HepG2 (cell line): ENCODE results near the gene C1RL. TPM values are rescaled to one million over a fixed set of nuclear protein-coding genes. Genes with fewer than 3 reads are reported as not detected.

ENCODE experiments used
- ATAC-seq: fragments of 200-7000 bp; cut with Tn5 transposase; 3 replicates; pipeline ENCODE4 v1.9.1; 2020; ENCODE audit warnings: mild to moderate bottlenecking, moderate library complexity
- BruUV-seq: library from RNA; stranded (reverse); fragments of 400-500 nt; replicated peaks from 2 replicates; lab custom pipeline; 2021; lab: Mats Ljungman, UMichigan
- CTCF ChIA-PET: fragments of 300-600 bp; formaldehyde crosslinking; extraction: SDS; loops from one replicate; lab custom pipeline; 2021; ENCODE audit warnings: low total read pairs, inconsistent platforms, low intra/inter-chr PET ratio; lab: Yijun Ruan, JAX
- POLR2A ChIA-PET: fragments of 350-600 bp; sonication (Branson Sonifier 250); formaldehyde crosslinking; loops from one replicate; lab custom pipeline; 2020; ENCODE audit warnings: antibody characterized with exemption, inconsistent platforms; lab: Yijun Ruan, JAX
- DNase-seq: peaks from one replicate; pipeline ENCODE4 v3.0.0-alpha.2; 2015; ENCODE audit warnings: low spot score
- FAIRE-seq: peaks from 3 replicates; lab custom pipeline; 2011; peaks lifted over from hg19 to GRCh38; lab: Jason Lieb, UNC
- H2AFZ ChIP-seq: one replicate; pipeline ENCODE4 v1.6.1; 2011; ENCODE audit warnings: low read length, inconsistent platforms
- H3K27ac ChIP-seq: fragments of 300-600 bp; 3 replicates; pipeline ENCODE4 v1.8.0; 2011; ENCODE audit warnings: mixed run types, mild to moderate bottlenecking, mixed read lengths, low read length, inconsistent platforms; ENCODE audit not compliant: insufficient read depth; ENCODE audit errors: extremely low read length
- H3K27me3 ChIP-seq, 2 experiments: fragments of 200-600 bp in 1 of 2; 2 replicates in 1 of 2; 3 replicates in 1 of 2; pipeline versions ENCODE4 v1.6.0 to v1.8.0; 2011; ENCODE audit warnings: low read length in 2 of 2, mild to moderate bottlenecking in 2 of 2, moderate library complexity in 2 of 2, inconsistent platforms in 1 of 2; ENCODE audit not compliant: insufficient read depth in 2 of 2, control insufficient read depth in 1 of 2
- H3K36me3 ChIP-seq, 2 experiments: fragments of 200-600 bp in 1 of 2; replicated peaks in 1 of 2; 2 replicates in 1 of 2; 3 replicates in 1 of 2; pipeline versions ENCODE4 v1.5.1 to v1.8.0; 2011; ENCODE audit warnings: low read length in 2 of 2, inconsistent platforms in 1 of 2; ENCODE audit not compliant: insufficient read depth in 2 of 2, control insufficient read depth in 1 of 2
- H3K4me1 ChIP-seq: 2 replicates; pipeline ENCODE4 v1.5.1; 2012; ENCODE audit warnings: low read length, inconsistent platforms; ENCODE audit not compliant: insufficient read depth
- H3K4me2 ChIP-seq: 2 replicates; pipeline ENCODE4 v1.6.0; 2011; ENCODE audit warnings: low read depth, low read length, inconsistent platforms
- H3K4me3 ChIP-seq, 3 experiments: fragments of 200-600 bp in 1 of 3; sonication (generic), shearing (Covaris generic) in 1 of 3; replicated peaks in 1 of 3; 2 replicates each; pipeline ENCODE4 v1.5.1; 2011 to 2016; ENCODE audit warnings: low read length in 3 of 3, inconsistent platforms in 2 of 3, low read depth in 2 of 3, mild to moderate bottlenecking in 2 of 3, control low read depth in 1 of 3, mixed read lengths in 1 of 3; ENCODE audit not compliant: insufficient read depth in 1 of 3
- H3K79me2 ChIP-seq: one replicate; pipeline ENCODE4 v1.6.1; 2011; ENCODE audit warnings: low read length, inconsistent platforms; ENCODE audit not compliant: insufficient read depth
- H3K9ac ChIP-seq: 2 replicates; pipeline ENCODE4 v1.6.0; 2011; ENCODE audit warnings: mild to moderate bottlenecking, low read depth, low read length, inconsistent platforms; ENCODE audit not compliant: insufficient read depth
- H3K9me3 ChIP-seq: 2 replicates; pipeline ENCODE4 v1.5.1; 2012; ENCODE audit warnings: mild to moderate bottlenecking, low read length
- H4K20me1 ChIP-seq: 2 replicates; pipeline ENCODE4 v1.6.0; 2011; ENCODE audit warnings: inconsistent platforms, mild to moderate bottlenecking, low read length, moderate library complexity; ENCODE audit not compliant: insufficient read depth
- DPF2 ChIP-seq: sonication (generic); formaldehyde crosslinking; IDR thresholded peaks from 2 replicates; pipeline ENCODE4 v1.4.0; 2020; ENCODE audit warnings: mild to moderate bottlenecking, low read depth, missing genetic modification reagents, borderline replicate concordance
- ESRRA ChIP-seq: sonication (generic); formaldehyde crosslinking; IDR thresholded peaks from 2 replicates; pipeline ENCODE4 v1.5.1; 2020; ENCODE audit warnings: mild to moderate bottlenecking, low read depth, missing genetic modification reagents
- FLYWCH1 ChIP-seq: sonication (generic); formaldehyde crosslinking; IDR thresholded peaks from 2 replicates; pipeline ENCODE4 v1.8.1; 2023; ENCODE audit warnings: mild to moderate bottlenecking, missing genetic modification reagents
- MZF1 ChIP-seq: sonication (generic); formaldehyde crosslinking; IDR thresholded peaks from 2 replicates; pipeline ENCODE4 v1.8.1; 2023; ENCODE audit warnings: mild to moderate bottlenecking, missing genetic modification reagents, borderline replicate concordance
- ZBTB7A ChIP-seq: sonication (generic); formaldehyde crosslinking; IDR thresholded peaks from 2 replicates; pipeline ENCODE4 v1.8.0; 2022; ENCODE audit warnings: mild to moderate bottlenecking, missing genetic modification reagents
- ZNF607 ChIP-seq: sonication (generic); formaldehyde crosslinking; IDR thresholded peaks from 2 replicates; pipeline ENCODE4 v1.5.1; 2020; ENCODE audit warnings: missing genetic modification reagents, mild to moderate bottlenecking, borderline replicate concordance
- ZNF616 ChIP-seq: sonication (generic); formaldehyde crosslinking; IDR thresholded peaks from 2 replicates; pipeline ENCODE4 v1.5.0; 2020; ENCODE audit warnings: low read depth, mild to moderate bottlenecking, missing genetic modification reagents
- ZNF720 ChIP-seq: sonication (generic); formaldehyde crosslinking; IDR thresholded peaks from 2 replicates; pipeline ENCODE4 v1.4.0; 2020; ENCODE audit warnings: missing genetic modification reagents
- ZZZ3 ChIP-seq: sonication (generic); formaldehyde crosslinking; IDR thresholded peaks from 2 replicates; pipeline ENCODE4 v1.4.0; 2020; ENCODE audit warnings: missing genetic modification reagents, mild to moderate bottlenecking, borderline replicate concordance
- WGBS: methylation state at CpG from one replicate; pipeline ENCODE4 v1.1.6; 2017; ENCODE audit warnings: low lambda C conversion rate; 5-methylcytosine and 5-hydroxymethylcytosine counted together
- in situ Hi-C: cut with HindIII; loops from 2 replicates; pipeline ENCODE4 v1.10.0; 2017; ENCODE audit warnings: low pct_unique_long_range_greater_than_20kb; ENCODE audit not compliant: extremely low pct_ligation_motif_present
- intact Hi-C: fragments of 100-400 bp; cut with micrococcal nuclease; formaldehyde crosslinking; loops from one replicate; pipeline ENCODE4 v1.10.0; 2022; ENCODE audit not compliant: unreplicated experiment
- polyA plus RNA-seq, 8 experiments: library from polyadenylated mRNA; depleted of rRNA in 3 of 8; stranded (reverse) in 7 of 8; unstranded in 1 of 8; fragments of >200 nt; fragmentation: Illumina TruSeq in 4 of 8; extraction: Trizol in 4 of 8; gene quantifications; 2 replicates each; pipeline versions ENCODE4 v1.2.1 to v1.2.3, GENCODE V29; 2011 to 2016; ENCODE audit warnings: low read depth in 4 of 8, missing spikeins in 1 of 8, mixed read lengths in 1 of 8; ENCODE audit not compliant: insufficient read depth in 1 of 8
- total RNA-seq, 5 experiments: library from RNA; depleted of rRNA; stranded (reverse); fragments of >200 nt; fragmentation: Illumina TruSeq; extraction: Trizol; gene quantifications; 2 replicates each; pipeline ENCODE4 v1.2.3, GENCODE V29; 2016; ENCODE audit warnings: low read depth in 1 of 5
- TF ChIP-seq, protein P1 (sequence below): sonication (generic); formaldehyde crosslinking; IDR thresholded peaks from 2 replicates; pipeline ENCODE4 v1.5.0; 2020; ENCODE audit warnings: mild to moderate bottlenecking, missing genetic modification reagents, borderline replicate concordance
- TF ChIP-seq, protein P2 (sequence below): sonication (generic); formaldehyde crosslinking; IDR thresholded peaks from 2 replicates; pipeline ENCODE4 v1.4.0; 2020; ENCODE audit warnings: mild to moderate bottlenecking, missing genetic modification reagents

C1RL gene
- total and polyA plus RNA-seq, 2 of the 13 experiments (the other 11 are each of a cell fraction or from before 2014, with no cell fraction given), result 28.9 to 53.1 TPM

DNA sequence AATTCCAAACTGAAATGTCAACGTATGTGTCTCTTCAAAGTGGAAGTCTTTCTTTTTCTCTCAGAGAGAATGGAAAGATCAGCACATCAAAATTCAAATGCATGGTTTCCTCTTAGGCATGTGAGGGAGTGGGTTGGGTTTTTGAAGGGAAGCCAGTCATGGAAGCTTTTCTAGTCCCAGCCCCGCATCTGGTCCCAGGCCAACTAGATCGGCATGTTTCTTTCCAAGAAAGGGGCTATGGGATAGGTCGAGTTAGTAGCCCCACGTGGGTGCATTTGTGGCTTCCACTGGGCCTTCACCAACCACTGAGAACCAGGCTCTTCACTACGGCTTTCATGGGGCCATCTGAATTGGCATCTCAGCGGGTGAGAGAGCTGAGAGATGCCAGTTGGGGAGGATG lies 41.9 kb downstream of the C1RL start:
- FAIRE-seq (no peak), ATAC-seq (no peak), DNase-seq (no peak)
- CTCF ChIA-PET, result no interaction called here
- Histone ChIP-seq H3K9ac (no peak overlapping the region), H4K20me1 (no peaks in the 10 kb centered on the region), H3K36me3 (no peaks in the 10 kb centered on the region), H3K4me3 (no peak overlapping the region), H2AFZ (no peak overlapping the region), H3K4me2 (no peak overlapping the region), H3K27me3 (no peaks in the 10 kb centered on the region), H3K27ac (no peak overlapping the region), H3K4me1 (peaks cover 14% of the 10 kb centered on the region), H3K9me3 (no peaks in the 10 kb centered on the region), H3K79me2 (no peaks in the 10 kb centered on the region)
- 78% methylated on average over 7 of the region's 7 CpGs for WGBS
- TF ChIP-seq ZNF616 (CRISPR knock-in tag) (no peak), ESRRA (CRISPR knock-in tag) (no peak), DPF2 (CRISPR knock-in tag) (no peak), ZBTB7A (no peak), FLYWCH1 (CRISPR knock-in tag) (no peak), ZZZ3 (CRISPR knock-in tag) (no peak), ZNF720 (no peak), ZNF607 (CRISPR knock-in tag) (no peak), MZF1 (CRISPR knock-in tag) (no peak)
- TF ChIP-seq, protein P1, sequence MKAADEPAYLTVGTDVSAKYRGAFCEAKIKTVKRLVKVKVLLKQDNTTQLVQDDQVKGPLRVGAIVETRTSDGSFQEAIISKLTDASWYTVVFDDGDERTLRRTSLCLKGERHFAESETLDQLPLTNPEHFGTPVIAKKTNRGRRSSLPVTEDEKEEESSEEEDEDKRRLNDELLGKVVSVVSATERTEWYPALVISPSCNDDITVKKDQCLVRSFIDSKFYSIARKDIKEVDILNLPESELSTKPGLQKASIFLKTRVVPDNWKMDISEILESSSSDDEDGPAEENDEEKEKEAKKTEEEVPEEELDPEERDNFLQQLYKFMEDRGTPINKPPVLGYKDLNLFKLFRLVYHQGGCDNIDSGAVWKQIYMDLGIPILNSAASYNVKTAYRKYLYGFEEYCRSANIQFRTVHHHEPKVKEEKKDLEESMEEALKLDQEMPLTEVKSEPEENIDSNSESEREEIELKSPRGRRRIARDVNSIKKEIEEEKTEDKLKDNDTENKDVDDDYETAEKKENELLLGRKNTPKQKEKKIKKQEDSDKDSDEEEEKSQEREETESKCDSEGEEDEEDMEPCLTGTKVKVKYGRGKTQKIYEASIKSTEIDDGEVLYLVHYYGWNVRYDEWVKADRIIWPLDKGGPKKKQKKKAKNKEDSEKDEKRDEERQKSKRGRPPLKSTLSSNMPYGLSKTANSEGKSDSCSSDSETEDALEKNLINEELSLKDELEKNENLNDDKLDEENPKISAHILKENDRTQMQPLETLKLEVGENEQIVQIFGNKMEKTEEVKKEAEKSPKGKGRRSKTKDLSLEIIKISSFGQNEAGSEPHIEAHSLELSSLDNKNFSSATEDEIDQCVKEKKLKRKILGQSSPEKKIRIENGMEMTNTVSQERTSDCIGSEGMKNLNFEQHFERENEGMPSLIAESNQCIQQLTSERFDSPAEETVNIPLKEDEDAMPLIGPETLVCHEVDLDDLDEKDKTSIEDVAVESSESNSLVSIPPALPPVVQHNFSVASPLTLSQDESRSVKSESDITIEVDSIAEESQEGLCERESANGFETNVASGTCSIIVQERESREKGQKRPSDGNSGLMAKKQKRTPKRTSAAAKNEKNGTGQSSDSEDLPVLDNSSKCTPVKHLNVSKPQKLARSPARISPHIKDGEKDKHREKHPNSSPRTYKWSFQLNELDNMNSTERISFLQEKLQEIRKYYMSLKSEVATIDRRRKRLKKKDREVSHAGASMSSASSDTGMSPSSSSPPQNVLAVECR, result no peak
- TF ChIP-seq, protein P2, sequence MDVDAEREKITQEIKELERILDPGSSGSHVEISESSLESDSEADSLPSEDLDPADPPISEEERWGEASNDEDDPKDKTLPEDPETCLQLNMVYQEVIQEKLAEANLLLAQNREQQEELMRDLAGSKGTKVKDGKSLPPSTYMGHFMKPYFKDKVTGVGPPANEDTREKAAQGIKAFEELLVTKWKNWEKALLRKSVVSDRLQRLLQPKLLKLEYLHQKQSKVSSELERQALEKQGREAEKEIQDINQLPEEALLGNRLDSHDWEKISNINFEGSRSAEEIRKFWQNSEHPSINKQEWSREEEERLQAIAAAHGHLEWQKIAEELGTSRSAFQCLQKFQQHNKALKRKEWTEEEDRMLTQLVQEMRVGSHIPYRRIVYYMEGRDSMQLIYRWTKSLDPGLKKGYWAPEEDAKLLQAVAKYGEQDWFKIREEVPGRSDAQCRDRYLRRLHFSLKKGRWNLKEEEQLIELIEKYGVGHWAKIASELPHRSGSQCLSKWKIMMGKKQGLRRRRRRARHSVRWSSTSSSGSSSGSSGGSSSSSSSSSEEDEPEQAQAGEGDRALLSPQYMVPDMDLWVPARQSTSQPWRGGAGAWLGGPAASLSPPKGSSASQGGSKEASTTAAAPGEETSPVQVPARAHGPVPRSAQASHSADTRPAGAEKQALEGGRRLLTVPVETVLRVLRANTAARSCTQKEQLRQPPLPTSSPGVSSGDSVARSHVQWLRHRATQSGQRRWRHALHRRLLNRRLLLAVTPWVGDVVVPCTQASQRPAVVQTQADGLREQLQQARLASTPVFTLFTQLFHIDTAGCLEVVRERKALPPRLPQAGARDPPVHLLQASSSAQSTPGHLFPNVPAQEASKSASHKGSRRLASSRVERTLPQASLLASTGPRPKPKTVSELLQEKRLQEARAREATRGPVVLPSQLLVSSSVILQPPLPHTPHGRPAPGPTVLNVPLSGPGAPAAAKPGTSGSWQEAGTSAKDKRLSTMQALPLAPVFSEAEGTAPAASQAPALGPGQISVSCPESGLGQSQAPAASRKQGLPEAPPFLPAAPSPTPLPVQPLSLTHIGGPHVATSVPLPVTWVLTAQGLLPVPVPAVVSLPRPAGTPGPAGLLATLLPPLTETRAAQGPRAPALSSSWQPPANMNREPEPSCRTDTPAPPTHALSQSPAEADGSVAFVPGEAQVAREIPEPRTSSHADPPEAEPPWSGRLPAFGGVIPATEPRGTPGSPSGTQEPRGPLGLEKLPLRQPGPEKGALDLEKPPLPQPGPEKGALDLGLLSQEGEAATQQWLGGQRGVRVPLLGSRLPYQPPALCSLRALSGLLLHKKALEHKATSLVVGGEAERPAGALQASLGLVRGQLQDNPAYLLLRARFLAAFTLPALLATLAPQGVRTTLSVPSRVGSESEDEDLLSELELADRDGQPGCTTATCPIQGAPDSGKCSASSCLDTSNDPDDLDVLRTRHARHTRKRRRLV (CRISPR knock-in tag), result no peak
- POLR2A ChIA-PET, result no interaction called here
- BruUV-seq, result no TSS peak
- intact Hi-C loops (no loop called here), in situ Hi-C loops (loop anchor here (10.0 kb wide), 1 partner anchor 48 kb away; no protein-coding TSS in a partner anchor)
